Thoracic aorta endothelial cell (primary cell): ENCODE results near the gene DDX4. TPM values are rescaled to one million over a fixed set of nuclear protein-coding genes. Genes with fewer than 3 reads are reported as not detected.

Experiments
- small RNA-seq: library from RNA; depleted of rRNA; stranded (forward); fragments of <200 nt; gene quantifications from one replicate; pipeline ENCODE3, GENCODE V24; 2012
- total RNA-seq: library from RNA; depleted of rRNA; stranded (reverse); fragments of >200 nt; gene quantifications from 2 replicates; pipeline ENCODE4 v1.2.3, GENCODE V29; 2012

DDX4 gene
- not detected in 2 replicates for total RNA-seq

GRCh38 chr5:55737793-55738192 is at the start of gene DDX4:
DDX4 (plus strand) TSS chr5:55738061; CDS start chr5:55738964, 903 bp downstream.

GRCh38 chr5:55712023-55712859 is 25.6 kb upstream of the DDX4 start, which contains the start of gene SLC38A9:
SLC38A9 (minus strand) TSS chr5:55712324; CDS start chr5:55697958, 14,366 bp downstream.

GRCh38 chr5:55850839-55851674 is 113.2 kb downstream of the DDX4 start, which contains the start of gene IL31RA:
IL31RA (plus strand) TSS chr5:55851357; CDS start chr5:55851571, 214 bp downstream.

Small RNA genes within 50 kb of the gene (small RNA-seq; reads per million reads assigned to genes)
- gene AC016632.1, result not detected
- not detected for gene RNA5SP183

Other genes with a start within 250 kb of the DDX4 start
- gene PLPP1, start 203.1 kb upstream of the DDX4 start, total RNA-seq, result 18.4 and 24.9 TPM in 2 replicates
- 33.6 and 45.1 TPM in 2 replicates for gene SLC38A9, start 25.7 kb upstream of the DDX4 start, total RNA-seq
- gene IL31RA, start 113.3 kb downstream of the DDX4 start, total RNA-seq, result 0.80 and 1.7 TPM in 2 replicates